K562 (cell line): Measurements from ENCODE around the gene RBKS. TPM values are rescaled to one million over a fixed set of nuclear protein-coding genes. Genes with fewer than 3 reads are reported as not detected.

Experiments used
- ATAC-seq: fragments of 200-7000 bp; cut with Tn5 transposase; 3 replicates; pipeline ENCODE4 v1.9.1; 2020; ENCODE audit warnings: moderate library complexity
- BruUV-seq: library from RNA; stranded (reverse); fragments of 400-500 nt; replicated peaks from 2 replicates; lab custom pipeline; 2021; lab: Mats Ljungman, UMichigan
- CTCF ChIA-PET: fragments of 300-600 bp; formaldehyde crosslinking; extraction: SDS; loops from one replicate; lab custom pipeline; 2021; ENCODE audit warnings: low intra/inter-chr PET ratio; lab: Yijun Ruan, JAX
- POLR2A ChIA-PET: fragments of 300-600, 350-650 bp; sonication (Branson Sonifier 250); formaldehyde crosslinking; extraction: SDS; loops from one replicate; lab custom pipeline; 2021; ENCODE audit warnings: antibody characterized with exemption, inconsistent platforms; lab: Yijun Ruan, JAX
- DNase-seq, 4 experiments: peaks; one replicate each; pipeline versions ENCODE4 v3.0.0 to v3.0.0-alpha.2; 2011 to 2018; ENCODE audit warnings: low spot score in 3 of 4, mixed read lengths in 3 of 4; ENCODE audit errors: extremely low read depth in 1 of 4
- FAIRE-seq: peaks from 2 replicates; lab custom pipeline; 2011; peaks lifted over from hg19 to GRCh38; lab: Jason Lieb, UNC
- H2AFZ ChIP-seq: 2 replicates; pipeline ENCODE4 v1.6.0; 2011; ENCODE audit warnings: low read depth, low read length, control low read depth, inconsistent platforms
- H3K27ac ChIP-seq: fragments of 200-600 bp; 3 replicates; pipeline ENCODE4 v1.8.0; 2011; ENCODE audit warnings: low read depth, mild to moderate bottlenecking, control low read depth, inconsistent platforms, low read length, moderate library complexity, mixed read lengths; ENCODE audit errors: extremely low read depth
- H3K27me3 ChIP-seq, 2 experiments: fragments of 300-600 bp in 1 of 2; 2 replicates in 1 of 2; 3 replicates in 1 of 2; pipeline versions ENCODE4 v1.6.0 to v1.8.0; 2011; ENCODE audit warnings: inconsistent platforms in 2 of 2, low read length in 2 of 2, mild to moderate bottlenecking in 1 of 2, mixed read lengths in 1 of 2, moderate library complexity in 1 of 2; ENCODE audit not compliant: control insufficient read depth in 2 of 2, insufficient read depth in 2 of 2
- H3K36me3 ChIP-seq: fragments of 300-600 bp; 3 replicates; pipeline ENCODE4 v1.8.0; 2011; ENCODE audit warnings: mild to moderate bottlenecking, low read length, inconsistent platforms; ENCODE audit not compliant: control insufficient read depth, insufficient read depth
- H3K4me1 ChIP-seq, 2 experiments: fragments of 200-600 bp in 1 of 2; replicated peaks in 1 of 2; 2 replicates in 1 of 2; 3 replicates in 1 of 2; pipeline versions ENCODE4 v1.5.1 to v1.8.0; 2011; ENCODE audit warnings: inconsistent platforms in 2 of 2, low read length in 2 of 2, mild to moderate bottlenecking in 1 of 2, mixed read lengths in 1 of 2, moderate library complexity in 1 of 2; ENCODE audit not compliant: control insufficient read depth in 2 of 2, insufficient read depth in 2 of 2
- H3K4me2 ChIP-seq: 2 replicates; pipeline ENCODE4 v1.6.1; 2011; ENCODE audit warnings: low read length, control low read depth, inconsistent platforms, mixed read lengths; ENCODE audit not compliant: insufficient read depth
- H3K4me3 ChIP-seq: fragments of 200-600 bp; sonication (generic), shearing (Covaris generic); 2 replicates; pipeline ENCODE4 v1.5.1; 2016; ENCODE audit warnings: control low read depth, inconsistent platforms
- H3K79me2 ChIP-seq: fragments of 200-600 bp; 3 replicates; pipeline ENCODE4 v1.8.0; 2011; ENCODE audit warnings: low read length, inconsistent platforms; ENCODE audit not compliant: control insufficient read depth, insufficient read depth
- H3K9ac ChIP-seq, 2 experiments: 2 replicates each; pipeline versions ENCODE4 v1.6.0 to v1.6.1; 2011; ENCODE audit warnings: low read depth in 2 of 2, low read length in 2 of 2, control low read depth in 1 of 2, inconsistent platforms in 1 of 2, mild to moderate bottlenecking in 1 of 2, mixed read lengths in 1 of 2; ENCODE audit not compliant: insufficient read depth in 1 of 2
- H3K9me1 ChIP-seq: one replicate; pipeline ENCODE4 v1.6.0; 2011; ENCODE audit warnings: inconsistent platforms, mild to moderate bottlenecking, low read length, moderate library complexity; ENCODE audit not compliant: control insufficient read depth, insufficient read depth
- H3K9me3 ChIP-seq: replicated peaks from 2 replicates; pipeline ENCODE4 v1.5.1; 2011; ENCODE audit warnings: low read depth, low read length, inconsistent platforms; ENCODE audit not compliant: control insufficient read depth, insufficient read depth
- H4K20me1 ChIP-seq: replicated peaks from 2 replicates; pipeline ENCODE4 v1.6.1; 2011; ENCODE audit warnings: low read length, inconsistent platforms, mixed read lengths; ENCODE audit not compliant: control insufficient read depth, insufficient read depth
- MGA ChIP-seq: fragments of 450-650 bp; IDR thresholded peaks from 2 replicates; pipeline ENCODE4 v1.6.1; 2016; ENCODE audit warnings: mild to moderate bottlenecking, moderate library complexity
- WGBS: fragments of 100-300 bp; shearing (Covaris generic); methylation state at CpG from one replicate; pipeline ENCODE4 v1.1.6; 2016; ENCODE audit warnings: low coverage, mixed read lengths; ENCODE audit not compliant: insufficient coverage; ENCODE audit errors: missing lambda C conversion rate; 5-methylcytosine and 5-hydroxymethylcytosine counted together
- in situ Hi-C: fragments of 300-500 bp; cut with MboI; formaldehyde crosslinking; loops from 4 replicates; pipeline ENCODE4 v1.15.0; 2018; ENCODE audit warnings: inconsistent platforms, mixed read lengths
- intact Hi-C: fragments of 100-400 bp; cut with micrococcal nuclease; formaldehyde crosslinking; loops from 2 replicates; pipeline ENCODE4 v1.14.2; 2022
- polyA plus RNA-seq, 8 experiments: library from polyadenylated mRNA; depleted of rRNA in 4 of 8; stranded (reverse) in 5 of 8; unstranded in 3 of 8; fragments of >200 nt; fragmentation: Nextera tagmentation in 2 of 8; fragmentation: Illumina TruSeq in 1 of 8; extraction: Ambion mirVana in 2 of 8; extraction: Trizol in 1 of 8; gene quantifications; 2 replicates each; pipeline versions ENCODE4 v1.2.1 to v1.2.3, GENCODE V29; 2011 to 2014; ENCODE audit warnings: inconsistent platforms in 1 of 8, missing spikeins in 1 of 8
- total RNA-seq, 7 experiments: library from RNA; depleted of rRNA in 6 of 7; stranded (reverse); fragments of >200 nt in 6 of 7; fragmentation: Illumina TruSeq in 2 of 7; extraction: Trizol in 2 of 7; gene quantifications; 2 replicates each; pipeline versions ENCODE4 v1.2.1 to v1.2.3, GENCODE V29; 2011 to 2021; ENCODE audit warnings: low replicate concordance in 1 of 7

RBKS gene
- total and polyA plus RNA-seq, 9 of the 15 experiments (the other 6 are each of a cell fraction or from before 2014, with no cell fraction given), result 0.06 to 0.39 (median 0.19) TPM

- Histone ChIP-seq H3K79me2 (no peaks in the 10 kb centered on the region; the same call in 2 of the 3 replicates), H3K4me1 (no peaks in the 10 kb centered on the region; a peak in 1 of 5 replicates), H3K4me2 (no peak overlapping the region), H3K36me3 (peaks cover 5% of the 10 kb centered on the region; the same call in 1 of the 3 replicates), H3K4me3 (no peak overlapping the region), H3K27ac (no peak overlapping the region), H4K20me1 (no peaks in the 10 kb centered on the region), H2AFZ (no peak overlapping the region), H3K27me3 (no peaks in the 10 kb centered on the region), H3K9me3 (no peaks in the 10 kb centered on the region), H3K9ac (no peak overlapping the region), H3K9me1 (no peaks in the 10 kb centered on the region)
- FAIRE-seq, result no peak
- POLR2A ChIA-PET, result no interaction called here
- in situ Hi-C loops (no loop called here), intact Hi-C loops (no loop called here)
- CTCF ChIA-PET, result no interaction called here
- no peak for TF ChIP-seq MGA
- ATAC-seq, result no peak
- 45% methylated on average over 2 of the region's 2 CpGs for WGBS
- BruUV-seq, result no TSS peak
- no peak for DNase-seq
Observed at GRCh38 chr2:27903018-27903417, 12.8 kb upstream of the RBKS start.
